H1 (cell line): ENCODE results near the gene TRIM10. TPM values are rescaled to one million over a fixed set of nuclear protein-coding genes. Genes with fewer than 3 reads are reported as not detected.
"Not testable (repeated sequence)": the region's sequence is repeated elsewhere in the genome, so short reads cannot be mapped to it uniquely, and the experiment has no call there.

Source experiments
- CTCF ChIA-PET: fragments of 300-600 bp; sonication (Branson Sonifier 250); formaldehyde crosslinking; loops from one replicate; lab custom pipeline; 2021; ENCODE audit not compliant: partially characterized antibody; lab: Charles Lee
- POLR2A ChIA-PET: fragments of 300-600 bp; sonication (Branson Sonifier 250); formaldehyde crosslinking; loops from one replicate; lab custom pipeline; 2021; ENCODE audit warnings: inconsistent platforms; ENCODE audit not compliant: partially characterized antibody; lab: Charles Lee
- DNase-seq, 2 experiments: peaks; one replicate each; pipeline versions ENCODE4 v3.0.0 to v3.0.0-alpha.2; 2010 to 2022; ENCODE audit warnings: low spot score in 2 of 2, low read depth in 1 of 2, mixed read lengths in 1 of 2
- FAIRE-seq: peaks from 2 replicates; lab custom pipeline; 2011; peaks lifted over from hg19 to GRCh38; lab: Jason Lieb, UNC
- H2AFZ ChIP-seq: 2 replicates; pipeline ENCODE4 v1.8.1; 2012; ENCODE audit warnings: low read length, inconsistent platforms
- H2AK5ac ChIP-seq: 2 replicates; pipeline ENCODE4 v1.6.1; 2013; ENCODE audit warnings: low read depth, low read length
- H2BK120ac ChIP-seq: replicated peaks from 2 replicates; pipeline ENCODE3; 2013; ENCODE audit warnings: low read depth, low read length, inconsistent platforms
- H2BK12ac ChIP-seq: 2 replicates; pipeline ENCODE4 v1.6.1; 2013; ENCODE audit warnings: low read depth, low read length
- H2BK15ac ChIP-seq: 2 replicates; pipeline ENCODE4 v1.6.1; 2013; ENCODE audit warnings: low read length
- H2BK20ac ChIP-seq: 2 replicates; pipeline ENCODE4 v1.6.1; 2013; ENCODE audit warnings: low read length
- H2BK5ac ChIP-seq: 2 replicates; pipeline ENCODE4 v1.6.1; 2013; ENCODE audit warnings: low read depth, low read length
- H3K14ac ChIP-seq: 2 replicates; pipeline ENCODE4 v1.6.1; 2013; ENCODE audit warnings: inconsistent platforms; ENCODE audit not compliant: insufficient read length
- H3K18ac ChIP-seq: 2 replicates; pipeline ENCODE4 v1.6.1; 2013; ENCODE audit warnings: low read length; ENCODE audit errors: extremely low read depth
- H3K23ac ChIP-seq: 2 replicates; pipeline ENCODE4 v1.6.1; 2013; ENCODE audit warnings: inconsistent platforms; ENCODE audit not compliant: insufficient read length
- H3K23me2 ChIP-seq: 2 replicates; pipeline ENCODE4 v1.6.1; 2013; ENCODE audit warnings: low read depth, low read length
- H3K27ac ChIP-seq: 2 replicates; pipeline ENCODE4 v1.6.1; 2011; ENCODE audit warnings: low read depth, low read length, inconsistent platforms
- H3K27me3 ChIP-seq, 4 experiments: replicated peaks in 1 of 4; 1 replicate in 1 of 4; 2 replicates in 3 of 4; pipeline versions ENCODE4 v1.6.1 to v1.8.1; 2011 to 2013; ENCODE audit warnings: low read length in 3 of 4, mild to moderate bottlenecking in 3 of 4, inconsistent platforms in 2 of 4, mixed read lengths in 2 of 4, moderate library complexity in 1 of 4; ENCODE audit not compliant: control insufficient read depth in 3 of 4, insufficient read depth in 3 of 4; ENCODE audit errors: extremely low read depth in 1 of 4
- H3K36me3 ChIP-seq, 4 experiments: 2 replicates each; pipeline versions ENCODE4 v1.6.1 to v1.8.1; 2011 to 2013; ENCODE audit warnings: mild to moderate bottlenecking in 4 of 4, low read length in 3 of 4, moderate library complexity in 2 of 4, control low read depth in 1 of 4, inconsistent platforms in 1 of 4; ENCODE audit not compliant: insufficient read depth in 4 of 4, control insufficient read depth in 2 of 4
- H3K4ac ChIP-seq: replicated peaks from 2 replicates; pipeline ENCODE3; 2013; ENCODE audit warnings: low read length, low read depth, mixed read lengths, inconsistent platforms; ENCODE audit not compliant: insufficient read length
- H3K4me1 ChIP-seq, 4 experiments: replicated peaks in 1 of 4; 1 replicate in 1 of 4; 2 replicates in 3 of 4; pipeline versions ENCODE4 v1.6.1 to v1.8.1; 2011 to 2013; ENCODE audit warnings: low read length in 3 of 4, inconsistent platforms in 2 of 4, mixed read lengths in 1 of 4; ENCODE audit not compliant: insufficient read depth in 4 of 4, control insufficient read depth in 3 of 4
- H3K4me2 ChIP-seq, 2 experiments: 2 replicates each; pipeline versions ENCODE4 v1.6.1 to v1.8.1; 2011 to 2013; ENCODE audit warnings: low read depth in 2 of 2, low read length in 2 of 2, control low read depth in 1 of 2, inconsistent platforms in 1 of 2, mild to moderate bottlenecking in 1 of 2; ENCODE audit not compliant: insufficient read depth in 1 of 2
- H3K4me3 ChIP-seq, 4 experiments: fragments of 200-600, 300-600 bp in 1 of 4; sonication (generic), shearing (Covaris generic), sonication (Bioruptor Twin) in 1 of 4; 2 replicates each; pipeline versions ENCODE4 v1.5.1 to v1.8.1; 2011 to 2016; ENCODE audit warnings: low read length in 4 of 4, low read depth in 3 of 4, control low read depth in 2 of 4, inconsistent platforms in 2 of 4, mild to moderate bottlenecking in 2 of 4, mixed read lengths in 1 of 4, moderate library complexity in 1 of 4; ENCODE audit not compliant: insufficient read depth in 2 of 4; ENCODE audit errors: extremely low read depth in 1 of 4
- H3K56ac ChIP-seq: replicated peaks from 2 replicates; pipeline ENCODE3; 2013; ENCODE audit warnings: low read depth, mild to moderate bottlenecking, mixed read lengths, low read length, inconsistent platforms; ENCODE audit not compliant: insufficient read length
- H3K79me1 ChIP-seq: 2 replicates; pipeline ENCODE4 v1.6.1; 2013; ENCODE audit warnings: low read depth, low read length, control low read depth
- H3K79me2 ChIP-seq, 2 experiments: 2 replicates each; pipeline versions ENCODE4 v1.6.1 to v1.8.1; 2012 to 2013; ENCODE audit warnings: low read length in 2 of 2, mild to moderate bottlenecking in 2 of 2, inconsistent platforms in 1 of 2; ENCODE audit not compliant: insufficient read depth in 2 of 2, control insufficient read depth in 1 of 2
- H3K9ac ChIP-seq, 4 experiments: replicated peaks in 1 of 4; 1 replicate in 1 of 4; 2 replicates in 3 of 4; pipeline versions ENCODE4 v1.6.1 to v1.8.1; 2011 to 2013; ENCODE audit warnings: low read depth in 3 of 4, low read length in 3 of 4, control low read depth in 2 of 4, mild to moderate bottlenecking in 2 of 4, moderate library complexity in 2 of 4, inconsistent platforms in 1 of 4; ENCODE audit errors: extremely low read depth in 1 of 4
- H3K9me3 ChIP-seq, 2 experiments: 2 replicates each; pipeline versions ENCODE4 v1.6.1 to v1.8.1; 2012 to 2013; ENCODE audit warnings: mild to moderate bottlenecking in 2 of 2, moderate library complexity in 2 of 2, control low read depth in 1 of 2, inconsistent platforms in 1 of 2, low read depth in 1 of 2, low read length in 1 of 2, mixed read lengths in 1 of 2; ENCODE audit not compliant: insufficient read depth in 2 of 2
- H4K20me1 ChIP-seq, 2 experiments: replicated peaks in 1 of 2; 2 replicates each; pipeline versions ENCODE3 to v1.8.1; 2011 to 2013; ENCODE audit warnings: inconsistent platforms in 2 of 2, low read length in 2 of 2, mild to moderate bottlenecking in 1 of 2; ENCODE audit not compliant: insufficient read depth in 2 of 2, control insufficient read depth in 1 of 2
- H4K5ac ChIP-seq: 2 replicates; pipeline ENCODE4 v1.6.1; 2013; ENCODE audit warnings: low read length, low read depth, mixed read lengths, inconsistent platforms; ENCODE audit not compliant: insufficient read length
- H4K8ac ChIP-seq: 2 replicates; pipeline ENCODE4 v1.8.0; 2013; ENCODE audit warnings: mild to moderate bottlenecking, moderate library complexity, low read length, inconsistent platforms; ENCODE audit not compliant: insufficient read depth; ENCODE audit errors: extremely low read depth
- H4K91ac ChIP-seq: replicated peaks from 2 replicates; pipeline ENCODE3; 2013; ENCODE audit warnings: low read length, mixed read lengths, inconsistent platforms; ENCODE audit not compliant: insufficient read length
- BRCA1 ChIP-seq: IDR thresholded peaks from 2 replicates; pipeline ENCODE4 v1.6.1; 2012; ENCODE audit warnings: low read depth, low read length, improper control_type of control experiment
- CEBPB ChIP-seq: IDR thresholded peaks from 2 replicates; pipeline ENCODE4 v1.6.1; 2012; ENCODE audit warnings: low read depth, low read length
- RXRA ChIP-seq: IDR thresholded peaks from 2 replicates; pipeline ENCODE4 v1.6.1; 2011; ENCODE audit warnings: low read depth, mild to moderate bottlenecking, low read length, moderate library complexity; ENCODE audit not compliant: insufficient read depth
- USF2 ChIP-seq: IDR thresholded peaks from 2 replicates; pipeline ENCODE4 v1.6.1; 2011; ENCODE audit warnings: low read length, improper control_type of control experiment
- ZNF274 ChIP-seq: IDR thresholded peaks from 2 replicates; pipeline ENCODE4 v1.7.0; 2012; ENCODE audit warnings: low read length, borderline replicate concordance; ENCODE audit errors: extremely low read depth
- WGBS, 2 experiments: shearing (Covaris generic) in 1 of 2; methylation state at CpG; one replicate each; pipeline versions ENCODE4 v1.1.6 to v1.1.7; 2013 to 2015; ENCODE audit warnings: low lambda C conversion rate in 2 of 2, mixed read lengths in 2 of 2, inconsistent platforms in 1 of 2, low coverage in 1 of 2, missing lambda C conversion rate in 1 of 2; ENCODE audit not compliant: insufficient replicate concordance in 2 of 2, insufficient coverage in 1 of 2, insufficient read length in 1 of 2; ENCODE audit errors: extremely low coverage in 1 of 2, missing lambda C conversion rate in 1 of 2; 5-methylcytosine and 5-hydroxymethylcytosine counted together
- polyA plus RNA-seq, 7 experiments: library from polyadenylated mRNA; depleted of rRNA in 3 of 7; stranded (reverse) in 5 of 7; unstranded in 2 of 7; fragments of >200 nt in 5 of 7; fragments of 200-250 nt in 2 of 7; gene quantifications; 1 replicate in 5 of 7; 2 replicates in 1 of 7; 4 replicates in 1 of 7; pipeline versions ENCODE4 v1.2.1 to v1.2.3, GENCODE V29; 2011 to 2013; ENCODE audit warnings: missing spikeins in 2 of 7, mixed read lengths in 2 of 7
- total RNA-seq: library from RNA; stranded (reverse); fragmentation: NEBNext Ultra II Directional; extraction: Animal tissue kit (Norgen Biotek cat#: 25700); gene quantifications from 2 replicates; pipeline ENCODE4 v1.2.1, GENCODE V29; 2021

Gene TRIM10
- total and polyA plus RNA-seq, 2 of the 8 experiments (the other 6 are each of a cell fraction or from before 2014, with no cell fraction given) = 0.06 TPM; not detected in 1

GRCh38 chr6:30121446-30122366, 39.3 kb downstream of the TRIM10 start (continued):
- TF ChIP-seq ZNF274 (no peak), CEBPB (no peak), RXRA (no peak), USF2 (no peak), BRCA1 (no peak)

GRCh38 chr6:30118691-30119090, 42.3 kb downstream of the TRIM10 start:
- H3K36me3 ChIP-seq, H2BK15ac ChIP-seq, H4K20me1 ChIP-seq, POLR2A ChIA-PET, DNase-seq, H3K56ac ChIP-seq, H3K4me2 ChIP-seq, H3K23me2 ChIP-seq, H3K14ac ChIP-seq, H3K23ac ChIP-seq, H3K9me3 ChIP-seq, H2AK5ac ChIP-seq, H3K18ac ChIP-seq, H2BK5ac ChIP-seq, H2AFZ ChIP-seq, H3K4ac ChIP-seq, H2BK20ac ChIP-seq, H3K27ac ChIP-seq, FAIRE-seq, H3K79me2 ChIP-seq, H3K9ac ChIP-seq, H3K27me3 ChIP-seq, H4K8ac ChIP-seq, H3K79me1 ChIP-seq, H4K5ac ChIP-seq, H3K4me3 ChIP-seq, H2BK12ac ChIP-seq, H4K91ac ChIP-seq, H2BK120ac ChIP-seq, H3K4me1 ChIP-seq: not testable (repeated sequence)
- CTCF ChIA-PET = interaction anchor here (1.3 kb wide), 1 partner anchor 13 kb away, joined by 6 read pairs; no protein-coding TSS in a partner anchor
- whole genome bisulfite sequencing, 2 experiments = 79% methylated on average over 5 of the region's 5 CpGs; no CpG with 5 or more reads in 1 of the 2 experiments
